Trophoblast cell (in vitro differentiated cells and primary cell): ENCODE measurements around the gene RAB11FIP3.

ENCODE experiments used
- DNase-seq, 2 donors: peaks; one replicate each; pipeline ENCODE4 v3.0.0-alpha.2; 2016
- H2AFZ ChIP-seq: 2 replicates; pipeline ENCODE4 v1.6.1; 2013; ENCODE audit warnings: low read length, moderate library complexity, mild to moderate bottlenecking; ENCODE audit not compliant: insufficient read depth, poor library complexity
- H2AK5ac ChIP-seq: 2 replicates; pipeline ENCODE4 v1.6.1; 2013; ENCODE audit warnings: mild to moderate bottlenecking, low read length
- H2BK120ac ChIP-seq: 2 replicates; pipeline ENCODE4 v1.6.1; 2013; ENCODE audit warnings: low read length, mild to moderate bottlenecking, moderate library complexity; ENCODE audit not compliant: insufficient read depth, poor library complexity
- H2BK12ac ChIP-seq: 2 replicates; pipeline ENCODE4 v1.6.1; 2013; ENCODE audit warnings: mild to moderate bottlenecking, low read length, moderate library complexity
- H2BK5ac ChIP-seq: 2 replicates; pipeline ENCODE4 v1.6.1; 2013; ENCODE audit warnings: low read length, low read depth, moderate library complexity, mild to moderate bottlenecking; ENCODE audit not compliant: poor library complexity
- H3K14ac ChIP-seq: 2 replicates; pipeline ENCODE4 v1.6.1; 2013; ENCODE audit warnings: mild to moderate bottlenecking, low read length
- H3K18ac ChIP-seq: 2 replicates; pipeline ENCODE4 v1.6.1; 2013; ENCODE audit warnings: mild to moderate bottlenecking, low read length
- H3K23ac ChIP-seq: 2 replicates; pipeline ENCODE4 v1.6.1; 2013; ENCODE audit warnings: low read length
- H3K27ac ChIP-seq: 2 replicates; pipeline ENCODE4 v1.5.1; 2013; ENCODE audit warnings: low read depth, mild to moderate bottlenecking, inconsistent platforms, low read length, moderate library complexity
- H3K27me3 ChIP-seq: 2 replicates; pipeline ENCODE4 v1.6.1; 2013; ENCODE audit warnings: inconsistent platforms, mild to moderate bottlenecking, low read length, moderate library complexity; ENCODE audit not compliant: insufficient read depth
- H3K36me3 ChIP-seq, 2 experiments: 1 replicate in 1 of 2; 2 replicates in 1 of 2; pipeline ENCODE4 v1.6.1; 2013; ENCODE audit warnings: low read length in 2 of 2, mild to moderate bottlenecking in 2 of 2, moderate library complexity in 1 of 2; ENCODE audit not compliant: insufficient read depth in 2 of 2, control insufficient read depth in 1 of 2
- H3K4ac ChIP-seq: 2 replicates; pipeline ENCODE4 v1.6.1; 2013; ENCODE audit warnings: low read depth, mild to moderate bottlenecking, low read length, moderate library complexity
- H3K4me1 ChIP-seq, 2 experiments: 1 replicate in 1 of 2; 2 replicates in 1 of 2; pipeline ENCODE4 v1.6.1; 2013; ENCODE audit warnings: low read length in 2 of 2, mild to moderate bottlenecking in 2 of 2, moderate library complexity in 1 of 2; ENCODE audit not compliant: insufficient read depth in 2 of 2, control insufficient read depth in 1 of 2
- H3K4me2 ChIP-seq: 2 replicates; pipeline ENCODE4 v1.6.1; 2013; ENCODE audit warnings: inconsistent platforms, mild to moderate bottlenecking, low read length, moderate library complexity
- H3K4me3 ChIP-seq: 2 replicates; pipeline ENCODE4 v1.5.1; 2013; ENCODE audit warnings: mild to moderate bottlenecking, low read depth, low read length, inconsistent platforms
- H3K79me1 ChIP-seq: one replicate; pipeline ENCODE4 v1.6.1; 2013; ENCODE audit warnings: low read length
- H3K79me2 ChIP-seq: 2 replicates; pipeline ENCODE4 v1.6.1; 2013; ENCODE audit warnings: low read length, mild to moderate bottlenecking; ENCODE audit not compliant: control insufficient read depth, insufficient read depth, poor library complexity
- H3K9ac ChIP-seq: 2 replicates; pipeline ENCODE4 v1.6.1; 2013; ENCODE audit warnings: mild to moderate bottlenecking, low read length
- H3K9me3 ChIP-seq: 2 replicates; pipeline ENCODE4 v1.6.1; 2013; ENCODE audit warnings: low read depth, mild to moderate bottlenecking, control low read depth, inconsistent platforms, low read length; ENCODE audit not compliant: insufficient read depth
- H4K12ac ChIP-seq: 2 replicates; pipeline ENCODE4 v1.6.1; 2013; ENCODE audit warnings: low read depth, mild to moderate bottlenecking, low read length, moderate library complexity
- H4K8ac ChIP-seq: 2 replicates; pipeline ENCODE4 v1.6.1; 2013; ENCODE audit warnings: low read depth, mild to moderate bottlenecking, low read length, moderate library complexity
- H4K91ac ChIP-seq: one replicate; pipeline ENCODE4 v1.6.1; 2013; ENCODE audit warnings: low read depth, mild to moderate bottlenecking, low read length, moderate library complexity
- WGBS: extraction: QIAGEN DNeasy Blood & Tissue Kit; methylation state at CpG from one replicate; pipeline ENCODE4 v1.1.7; 2013; ENCODE audit warnings: missing lambda C conversion rate; ENCODE audit not compliant: insufficient read length, insufficient coverage; ENCODE audit errors: extremely low coverage; 5-methylcytosine and 5-hydroxymethylcytosine counted together

RAB11FIP3 gene

GRCh38 chr16:513950-514349, 88.5 kb downstream of the RAB11FIP3 start:
- H3K4me2 ChIP-seq, result no peak overlapping the region
- H3K4me1 ChIP-seq, result no peaks in the 10 kb centered on the region
- H3K23ac ChIP-seq, result no peak overlapping the region
- H3K36me3 ChIP-seq, result peaks cover 23 to 37% of the 10 kb centered on the region in 2 experiments
- peaks cover 9% of the 10 kb centered on the region for H3K9me3 ChIP-seq
- H2AK5ac ChIP-seq, result no peak overlapping the region
- no peak overlapping the region for H2BK12ac ChIP-seq
- no peak overlapping the region for H3K18ac ChIP-seq
- no peaks in the 10 kb centered on the region for H3K79me2 ChIP-seq
- H4K8ac ChIP-seq, result no peak overlapping the region
- H3K14ac ChIP-seq, result no peak overlapping the region
- H3K4ac ChIP-seq, result no peak overlapping the region
- WGBS, result no CpG with 5 or more reads among the region's 10 CpGs
- no peak overlapping the region for H2AFZ ChIP-seq
- H3K27me3 ChIP-seq, result no peaks in the 10 kb centered on the region
- DNase-seq, result no peak
- no peak overlapping the region for H3K4me3 ChIP-seq
- H3K27ac ChIP-seq, result no peak overlapping the region
- H4K91ac ChIP-seq, result no peak overlapping the region
- no peak overlapping the region for H2BK5ac ChIP-seq
- H3K9ac ChIP-seq, result no peak overlapping the region
- no peak overlapping the region for H4K12ac ChIP-seq
- no peak overlapping the region for H2BK120ac ChIP-seq
- H3K79me1 ChIP-seq, result no peaks in the 10 kb centered on the region

- H3K9me3 ChIP-seq, result peaks cover 4% of the 10 kb centered on the region
- WGBS, result no CpG with 5 or more reads among the region's 45 CpGs
- H3K14ac ChIP-seq, result no peak overlapping the region
- no peak overlapping the region for H3K27ac ChIP-seq
- H3K4me2 ChIP-seq, result no peak overlapping the region
- no peak overlapping the region for H2AK5ac ChIP-seq
- no peak overlapping the region for H3K18ac ChIP-seq
- no peak overlapping the region for H3K23ac ChIP-seq
- no peak for DNase-seq
- no peak overlapping the region for H4K91ac ChIP-seq
- peaks cover 28 to 40% of the 10 kb centered on the region in 2 experiments for H3K36me3 ChIP-seq
- no peak overlapping the region for H4K12ac ChIP-seq
- no peaks in the 10 kb centered on the region for H3K27me3 ChIP-seq
- no peaks in the 10 kb centered on the region for H3K4me1 ChIP-seq
- H3K4me3 ChIP-seq, result no peak overlapping the region
- H2AFZ ChIP-seq, result no peak overlapping the region
- no peak overlapping the region for H3K4ac ChIP-seq
- H2BK12ac ChIP-seq, result no peak overlapping the region
- no peak overlapping the region for H2BK5ac ChIP-seq
- H3K9ac ChIP-seq, result no peak overlapping the region
- no peak overlapping the region for H4K8ac ChIP-seq
- no peaks in the 10 kb centered on the region for H3K79me1 ChIP-seq
- no peaks in the 10 kb centered on the region for H3K79me2 ChIP-seq
- no peak overlapping the region for H2BK120ac ChIP-seq
Measured at GRCh38 chr16:515175-515938, 89.9 kb downstream of the RAB11FIP3 start.

GRCh38 chr16:515939-516226, 90.4 kb downstream of the RAB11FIP3 start:
- Histone ChIP-seq H3K4me2 (no peak overlapping the region), H4K91ac (no peak overlapping the region), H3K27ac (no peak overlapping the region), H3K23ac (no peak overlapping the region), H2AFZ (no peak overlapping the region), H2BK12ac (no peak overlapping the region), H3K27me3 (no peaks in the 10 kb centered on the region), H3K9me3 (peaks cover 4% of the 10 kb centered on the region), H3K79me1 (no peaks in the 10 kb centered on the region), H4K12ac (no peak overlapping the region), H2BK5ac (no peak overlapping the region), H3K9ac (no peak overlapping the region), H2BK120ac (no peak overlapping the region), H4K8ac (no peak overlapping the region), H3K4me3 (no peak overlapping the region), H3K36me3 (peaks cover 29 to 42% of the 10 kb centered on the region in 2 experiments), H3K4ac (no peak overlapping the region), H3K18ac (no peak overlapping the region), H3K79me2 (no peaks in the 10 kb centered on the region), H3K14ac (no peak overlapping the region), H2AK5ac (no peak overlapping the region), H3K4me1 (no peaks in the 10 kb centered on the region)
- WGBS, result no CpG with 5 or more reads among the region's 11 CpGs
- no peak for DNase-seq

GRCh38 chr16:516301-516700, 90.9 kb downstream of the RAB11FIP3 start:
- H3K27me3 ChIP-seq, result no peaks in the 10 kb centered on the region
- no peak overlapping the region for H4K8ac ChIP-seq
- no peak overlapping the region for H3K9ac ChIP-seq
- H3K9me3 ChIP-seq, result peaks cover 4% of the 10 kb centered on the region
- no peak overlapping the region for H2BK5ac ChIP-seq
- H3K4ac ChIP-seq, result no peak overlapping the region
- no CpG with 5 or more reads among the region's 8 CpGs for WGBS
- H3K4me1 ChIP-seq, result no peaks in the 10 kb centered on the region
- H4K12ac ChIP-seq, result no peak overlapping the region
- H4K91ac ChIP-seq, result no peak overlapping the region
- H2AFZ ChIP-seq, result no peak overlapping the region
- H3K36me3 ChIP-seq, result peaks cover 33 to 46% of the 10 kb centered on the region in 2 experiments
- H3K4me3 ChIP-seq, result no peak overlapping the region
- no peak overlapping the region for H2AK5ac ChIP-seq
- H3K27ac ChIP-seq, result no peak overlapping the region
- H3K4me2 ChIP-seq, result no peak overlapping the region
- no peaks in the 10 kb centered on the region for H3K79me2 ChIP-seq
- DNase-seq, result no peak
- H2BK12ac ChIP-seq, result no peak overlapping the region
- no peak overlapping the region for H2BK120ac ChIP-seq
- no peaks in the 10 kb centered on the region for H3K79me1 ChIP-seq
- no peak overlapping the region for H3K18ac ChIP-seq
- no peak overlapping the region for H3K23ac ChIP-seq
- no peak overlapping the region for H3K14ac ChIP-seq
